DMS114 treated with DMSO at 0.1 percent for 48 hours (cell line): ENCODE results near the gene TMIGD3.

Experiments
- DNase-seq: peaks from one replicate; lab custom pipeline; 2025; ENCODE audit not compliant: unreplicated experiment; lab: John Stamatoyannopoulos, UW

The TMIGD3 gene

GRCh38 chr1:111448482-111448917, 54.9 kb downstream of the TMIGD3 start:
- no peak for DNase-seq

- DNase-seq = no peak
Observed at GRCh38 chr1:111446967-111447892, 56.2 kb downstream of the TMIGD3 start.

- no peak for DNase-seq
Observed at GRCh38 chr1:111446546-111446945, 56.9 kb downstream of the TMIGD3 start.

- DNase-seq = no peak
Observed at GRCh38 chr1:111444031-111444430, 59.4 kb downstream of the TMIGD3 start.

GRCh38 chr1:111442457-111442856, 61.0 kb downstream of the TMIGD3 start:
- no peak for DNase-seq

- peak; percentile 6 for DNase-seq
Observed at GRCh38 chr1:111441573-111442192, 61.8 kb downstream of the TMIGD3 start.

- DNase-seq = no peak
Observed at GRCh38 chr1:111439461-111440351, 63.7 kb downstream of the TMIGD3 start.

GRCh38 chr1:111436726-111437125, 66.7 kb downstream of the TMIGD3 start:
- DNase-seq = no peak
